Type B pancreatic cell (in vitro differentiated cells): ENCODE results near the gene ARFGAP1. TPM values are rescaled to one million over a fixed set of nuclear protein-coding genes. Genes with fewer than 3 reads are reported as not detected.

Source experiments
- DNase-seq: peaks from one replicate; pipeline ENCODE4 v3.0.0; 2021; ENCODE audit warnings: mixed read lengths; ENCODE audit not compliant: unreplicated experiment; ENCODE audit errors: extremely low spot score
- H3K27ac Mint-ChIP-seq: 2 replicates; pipeline ENCODE4 v1.8.0; 2021; ENCODE audit warnings: mild to moderate bottlenecking, mixed read lengths
- H3K27me3 Mint-ChIP-seq: 2 replicates; pipeline ENCODE4 v1.8.0; 2021; ENCODE audit warnings: mixed read lengths
- H3K36me3 Mint-ChIP-seq: 2 replicates; pipeline ENCODE4 v1.8.0; 2021; ENCODE audit warnings: mixed read lengths
- H3K4me1 Mint-ChIP-seq: one replicate; pipeline ENCODE4 v1.8.0; 2021; ENCODE audit warnings: mixed read lengths; ENCODE audit not compliant: unreplicated experiment
- H3K4me3 Mint-ChIP-seq: 2 replicates; pipeline ENCODE4 v1.8.0; 2021; ENCODE audit warnings: mild to moderate bottlenecking, mixed read lengths
- H3K9me3 Mint-ChIP-seq: 2 replicates; pipeline ENCODE4 v1.8.0; 2021; ENCODE audit warnings: mixed read lengths
- total RNA-seq: library from RNA; stranded (reverse); gene quantifications from 2 replicates; pipeline ENCODE4 v1.2.1, GENCODE V29; 2021; ENCODE audit warnings: low replicate concordance
- TF ChIP-seq, protein P1 (sequence below): fragments of 200-600 bp; sonication (generic); conservative IDR thresholded peaks from 2 replicates; pipeline ENCODE4 v1.5.0; 2021; ENCODE audit warnings: antibody characterized with exemption, mild to moderate bottlenecking

Gene ARFGAP1
- total RNA-seq, 1 donor from 2014 or later = 132 TPM

DNA sequence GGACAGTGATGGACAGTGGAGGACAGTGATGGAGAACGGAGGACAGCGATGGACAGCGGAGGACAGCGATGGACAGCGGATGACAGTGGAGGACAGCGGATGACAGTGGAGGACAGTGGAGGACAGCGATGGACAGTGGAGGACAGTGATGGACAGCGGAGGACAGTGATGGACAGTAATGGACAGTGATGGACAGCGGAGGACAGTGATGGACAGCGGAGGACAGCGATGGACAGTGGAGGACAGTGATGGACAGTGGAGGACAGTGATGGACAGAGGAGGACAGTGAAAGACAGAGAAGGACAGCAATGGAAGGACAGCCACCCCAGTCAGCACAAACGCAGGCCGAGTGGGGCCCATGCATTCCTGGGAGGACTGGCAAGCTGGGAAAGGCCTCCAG, 15.0 kb upstream of the ARFGAP1 start:
- no peak overlapping the region for H3K27ac Mint-ChIP-seq
- no peaks in the 10 kb centered on the region for H3K9me3 Mint-ChIP-seq
- TF ChIP-seq, protein P1, sequence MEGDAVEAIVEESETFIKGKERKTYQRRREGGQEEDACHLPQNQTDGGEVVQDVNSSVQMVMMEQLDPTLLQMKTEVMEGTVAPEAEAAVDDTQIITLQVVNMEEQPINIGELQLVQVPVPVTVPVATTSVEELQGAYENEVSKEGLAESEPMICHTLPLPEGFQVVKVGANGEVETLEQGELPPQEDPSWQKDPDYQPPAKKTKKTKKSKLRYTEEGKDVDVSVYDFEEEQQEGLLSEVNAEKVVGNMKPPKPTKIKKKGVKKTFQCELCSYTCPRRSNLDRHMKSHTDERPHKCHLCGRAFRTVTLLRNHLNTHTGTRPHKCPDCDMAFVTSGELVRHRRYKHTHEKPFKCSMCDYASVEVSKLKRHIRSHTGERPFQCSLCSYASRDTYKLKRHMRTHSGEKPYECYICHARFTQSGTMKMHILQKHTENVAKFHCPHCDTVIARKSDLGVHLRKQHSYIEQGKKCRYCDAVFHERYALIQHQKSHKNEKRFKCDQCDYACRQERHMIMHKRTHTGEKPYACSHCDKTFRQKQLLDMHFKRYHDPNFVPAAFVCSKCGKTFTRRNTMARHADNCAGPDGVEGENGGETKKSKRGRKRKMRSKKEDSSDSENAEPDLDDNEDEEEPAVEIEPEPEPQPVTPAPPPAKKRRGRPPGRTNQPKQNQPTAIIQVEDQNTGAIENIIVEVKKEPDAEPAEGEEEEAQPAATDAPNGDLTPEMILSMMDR = no peak
- H3K36me3 Mint-ChIP-seq = no peaks in the 10 kb centered on the region
- H3K4me1 Mint-ChIP-seq = peaks cover 32% of the 10 kb centered on the region
- DNase-seq = no peak
- no peak overlapping the region for H3K4me3 Mint-ChIP-seq
- peaks cover 25% of the 10 kb centered on the region for H3K27me3 Mint-ChIP-seq

DNA sequence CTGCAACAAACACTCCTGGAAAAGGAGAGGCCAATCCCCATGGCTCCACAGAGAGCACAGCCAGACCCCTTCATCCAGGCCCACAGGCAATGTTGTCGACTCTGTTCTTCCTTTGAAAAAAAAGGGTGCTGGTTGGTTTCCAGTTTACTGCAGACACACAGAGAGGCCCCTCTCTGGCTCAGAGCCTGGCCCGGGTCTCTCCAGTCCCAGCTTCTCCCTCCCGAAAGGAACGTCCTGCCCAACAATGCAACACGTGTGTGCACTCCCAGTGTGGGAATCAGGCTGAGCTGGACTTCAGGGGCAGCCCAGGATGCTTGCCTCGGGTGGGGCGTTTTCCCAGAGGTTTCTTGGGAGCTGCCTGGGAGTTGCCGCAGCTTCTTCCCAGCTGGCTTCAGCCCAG, 13.8 kb upstream of the ARFGAP1 start:
- H3K9me3 Mint-ChIP-seq = no peaks in the 10 kb centered on the region
- peaks cover 26% of the 10 kb centered on the region for H3K4me1 Mint-ChIP-seq
- no peak overlapping the region for H3K4me3 Mint-ChIP-seq
- peaks cover 19% of the 10 kb centered on the region for H3K27me3 Mint-ChIP-seq
- H3K27ac Mint-ChIP-seq = no peak overlapping the region
- H3K36me3 Mint-ChIP-seq = no peaks in the 10 kb centered on the region
- no peak for DNase-seq
- TF ChIP-seq, protein P1 = no peak

DNA sequence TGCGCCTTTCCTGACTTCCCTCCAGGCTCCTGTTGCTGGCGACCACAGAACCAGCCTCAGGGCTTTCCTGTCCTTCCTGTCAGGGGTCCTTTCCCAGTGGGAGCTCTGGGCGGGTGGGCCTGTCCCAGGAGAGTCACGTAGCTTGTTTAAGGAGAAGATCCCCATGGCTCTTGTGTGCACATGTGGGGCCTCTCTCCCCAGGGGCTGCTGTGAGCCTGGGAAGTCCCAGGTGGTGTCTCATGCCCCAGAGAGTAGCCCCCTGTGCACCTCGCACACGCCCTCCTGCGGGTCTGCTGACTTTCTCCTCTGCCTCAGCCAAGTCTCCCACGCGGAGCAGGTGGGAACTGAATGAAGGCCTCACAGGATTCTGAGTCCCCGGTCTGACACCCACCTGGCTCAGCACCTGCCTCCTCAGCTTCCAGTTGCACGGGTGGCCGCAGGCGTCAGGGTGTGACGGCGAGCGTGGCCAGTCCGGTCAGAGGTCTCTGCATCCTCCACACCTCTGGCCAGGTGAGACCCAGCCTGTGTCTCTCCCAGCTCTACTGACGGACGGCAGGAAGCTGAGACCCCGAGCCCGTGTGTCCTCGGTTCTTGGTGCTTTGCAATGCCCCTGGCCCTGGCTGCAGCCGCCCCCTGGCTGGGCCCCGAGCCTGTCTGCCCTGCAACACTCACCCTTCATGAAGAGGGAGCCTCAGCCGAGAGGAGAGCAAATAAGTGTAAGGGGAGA, 12.7 kb upstream of the ARFGAP1 start:
- Mint-ChIP-seq H3K27ac (no peak overlapping the region), H3K36me3 (no peaks in the 10 kb centered on the region), H3K4me3 (no peak overlapping the region), H3K27me3 (peaks cover 16% of the 10 kb centered on the region), H3K4me1 (peaks cover 29% of the 10 kb centered on the region), H3K9me3 (no peaks in the 10 kb centered on the region)
- TF ChIP-seq, protein P1 = no peak
- no peak for DNase-seq

DNA sequence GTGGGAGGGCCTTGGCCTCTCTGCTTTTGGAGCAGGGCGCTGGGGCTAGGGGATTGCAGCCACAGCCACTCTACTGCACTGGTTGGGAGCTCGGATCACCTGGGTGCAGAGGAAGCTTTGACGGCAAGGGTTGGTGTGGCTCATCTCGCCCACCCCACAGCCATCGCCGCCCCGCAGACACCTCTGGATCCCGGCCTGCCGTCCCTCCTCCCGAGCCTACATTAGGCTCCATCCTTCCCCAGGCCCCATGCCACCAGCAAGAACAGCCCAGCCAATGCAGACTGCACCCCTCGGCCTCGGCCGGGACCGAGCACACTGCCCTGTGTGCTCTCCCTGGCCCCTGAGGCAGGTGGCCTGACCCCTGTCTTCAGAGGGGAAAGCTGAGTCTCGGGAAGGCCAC, 12.1 kb upstream of the ARFGAP1 start:
- Mint-ChIP-seq H3K36me3 (no peaks in the 10 kb centered on the region), H3K4me1 (peaks cover 23% of the 10 kb centered on the region)
- TF ChIP-seq, protein P1 = no peak

DNA sequence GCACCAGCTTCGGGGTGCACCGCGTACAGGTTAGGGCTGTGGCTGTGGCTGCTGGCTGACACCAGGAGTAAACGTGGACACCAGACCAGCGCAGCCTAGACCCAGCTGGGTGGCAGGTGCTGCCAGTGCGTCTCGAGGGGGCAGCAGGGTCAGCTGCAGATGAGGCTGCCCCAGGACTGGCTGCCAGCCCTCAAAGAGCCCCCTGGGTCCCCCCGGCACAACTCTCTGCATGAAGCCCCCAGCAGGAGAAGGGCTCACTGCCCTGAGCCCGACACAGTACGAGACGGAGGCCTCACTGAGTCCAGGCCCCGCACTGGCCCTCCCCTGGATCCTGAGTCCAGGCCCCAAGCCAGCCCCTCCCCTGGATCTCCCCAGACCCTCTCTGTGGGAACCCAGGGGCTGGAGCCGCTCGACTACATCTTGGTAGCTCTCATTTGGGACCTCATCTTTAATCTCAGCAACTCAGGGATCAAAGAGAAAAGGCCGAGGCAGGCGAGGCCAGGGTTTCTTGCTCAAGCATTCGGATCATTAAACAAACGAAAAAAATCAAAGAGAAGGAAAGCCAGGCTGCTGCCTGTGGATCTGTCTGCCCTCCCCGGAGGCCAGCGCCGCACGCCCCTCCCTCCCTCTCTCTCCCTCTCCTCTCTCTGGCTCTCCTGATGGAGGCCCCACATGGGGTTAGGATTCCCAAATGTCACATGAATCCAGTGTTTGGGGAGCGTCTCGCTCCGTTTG, 11.4 kb upstream of the ARFGAP1 start:
- no peak for DNase-seq

More for the DNA sequence above, 12.1 kb upstream of the ARFGAP1 start:
- no peak overlapping the region for H3K4me3 Mint-ChIP-seq
- peaks cover 10% of the 10 kb centered on the region for H3K27me3 Mint-ChIP-seq
- DNase-seq = no peak
- no peaks in the 10 kb centered on the region for H3K9me3 Mint-ChIP-seq
- H3K27ac Mint-ChIP-seq = no peak overlapping the region

More for the DNA sequence above, 11.4 kb upstream of the ARFGAP1 start:
- peaks cover 4% of the 10 kb centered on the region for H3K27me3 Mint-ChIP-seq
- H3K9me3 Mint-ChIP-seq = no peaks in the 10 kb centered on the region
- H3K4me1 Mint-ChIP-seq = peaks cover 18% of the 10 kb centered on the region
- peak overlapping the region; percentile 57 for H3K4me3 Mint-ChIP-seq
- H3K27ac Mint-ChIP-seq = peak overlapping the region; percentile 41
- H3K36me3 Mint-ChIP-seq = no peaks in the 10 kb centered on the region
- TF ChIP-seq, protein P1 = no peak
